ENCODE data around the gene ME3. TPM values are rescaled to one million over a fixed set of nuclear protein-coding genes. Genes with fewer than 3 reads are reported as not detected.

The ME3 gene
- total RNA-seq, 2 experiments from 2014 or later: 0.79 to 1.2 TPM

DNA sequence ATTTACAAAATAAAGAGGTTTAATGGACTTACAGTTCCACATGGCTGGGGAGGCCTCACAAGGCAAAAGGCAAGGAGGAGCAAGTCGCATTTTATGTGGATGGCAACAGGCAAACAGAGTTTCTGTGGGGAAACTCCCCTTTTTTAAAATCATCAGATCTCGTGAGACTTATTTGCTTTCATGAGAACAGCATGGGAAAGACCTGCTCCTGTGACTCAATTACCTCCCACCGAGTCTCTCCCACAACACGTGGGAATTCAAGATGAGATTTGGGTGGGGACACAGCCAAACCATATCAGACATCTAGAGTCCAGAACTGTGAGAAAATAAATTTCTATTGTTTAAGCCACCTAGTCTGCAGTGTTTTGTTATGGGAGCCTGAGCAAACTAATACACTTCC, 80.8 kb downstream of the ME3 start:
- Mint-ChIP-seq H3K27ac (no peak overlapping the region), H3K27me3 (no peaks in the 10 kb centered on the region), H3K4me3 (no peak overlapping the region), H3K36me3 (no peaks in the 10 kb centered on the region), H3K4me1 (peaks cover 15% of the 10 kb centered on the region), H3K9me3 (peaks cover 2% of the 10 kb centered on the region)
- no peak for ATAC-seq (ENCODE audit: low read depth)
- POLR2A ChIA-PET: no interaction called here
- no peak for DNase-seq

DNA sequence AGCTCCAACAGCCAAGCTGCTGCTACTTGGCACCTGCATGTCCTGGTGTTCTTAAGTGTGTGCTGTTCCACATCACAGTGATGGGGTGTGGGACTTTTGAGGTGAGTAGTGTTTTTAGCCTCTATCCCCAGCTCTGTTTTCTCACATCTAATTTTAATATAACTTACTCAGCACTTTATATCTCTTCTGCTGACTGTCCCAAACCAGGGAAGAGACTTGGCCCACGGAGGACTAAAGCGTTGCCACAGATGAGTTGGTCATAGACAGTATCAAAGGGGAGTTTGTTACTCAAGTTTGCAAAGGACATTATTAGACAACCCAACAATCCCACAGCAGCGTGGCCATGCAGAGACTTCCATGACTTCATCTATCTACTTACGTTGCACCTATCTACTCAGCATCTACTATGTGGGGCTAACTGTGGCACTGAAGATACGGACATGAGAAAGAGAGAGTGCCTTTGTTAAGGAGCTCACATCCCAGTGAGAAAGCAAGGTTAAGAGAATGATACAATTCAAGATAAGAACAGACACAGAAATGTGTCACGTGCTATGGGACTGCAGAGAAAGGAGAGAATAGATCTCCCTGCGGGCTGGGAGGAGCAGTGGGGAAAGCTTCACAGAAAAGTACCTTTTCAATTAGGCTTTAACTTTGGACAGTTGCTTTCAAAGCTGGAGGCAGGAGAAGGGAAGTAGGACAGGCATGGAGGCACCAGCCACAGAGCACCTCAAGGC, 82.4 kb downstream of the ME3 start:
- Mint-ChIP-seq H3K27me3 (no peaks in the 10 kb centered on the region), H3K27ac (no peak overlapping the region), H3K9me3 (no peaks in the 10 kb centered on the region), H3K36me3 (no peaks in the 10 kb centered on the region), H3K4me3 (no peak overlapping the region), H3K4me1 (peaks cover 15% of the 10 kb centered on the region)
- DNase-seq (no peak), ATAC-seq (ENCODE audit: low read depth) (no peak)
- POLR2A ChIA-PET: no interaction called here

DNA sequence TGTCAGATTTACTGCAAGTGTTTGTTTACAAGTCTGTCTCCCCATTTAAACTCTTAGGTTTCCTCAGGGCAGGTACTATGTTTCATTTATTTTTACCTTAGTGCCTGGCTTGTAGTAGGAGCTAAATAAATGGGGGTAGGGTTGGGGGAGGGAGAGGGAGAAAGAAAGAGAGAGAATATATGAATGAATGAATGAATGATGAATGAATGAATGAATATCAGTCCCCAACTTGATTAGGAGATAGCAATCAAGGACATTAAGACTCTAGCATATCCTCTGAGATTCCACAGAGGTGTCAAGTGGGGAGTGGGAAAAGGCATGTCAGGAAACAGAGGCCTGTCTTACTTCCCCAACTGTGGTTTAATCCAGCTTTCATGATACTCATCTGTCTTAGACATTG, 83.2 kb downstream of the ME3 start:
- Mint-ChIP-seq H3K27me3 (no peaks in the 10 kb centered on the region), H3K36me3 (no peaks in the 10 kb centered on the region), H3K4me3 (no peak overlapping the region), H3K9me3 (no peaks in the 10 kb centered on the region), H3K27ac (no peak overlapping the region), H3K4me1 (peaks cover 15% of the 10 kb centered on the region)
- ATAC-seq (ENCODE audit: low read depth) (no peak), DNase-seq (no peak)
- POLR2A ChIA-PET: no interaction called here

GRCh38 chr11:86588566-86589090, 83.8 kb downstream of the ME3 start:
- no peak for ATAC-seq (ENCODE audit: low read depth)
- Mint-ChIP-seq H3K9me3 (no peaks in the 10 kb centered on the region), H3K4me3 (no peak overlapping the region), H3K36me3 (no peaks in the 10 kb centered on the region), H3K27me3 (no peaks in the 10 kb centered on the region), H3K27ac (no peak overlapping the region), H3K4me1 (peaks cover 15% of the 10 kb centered on the region)
- no peak for DNase-seq
- POLR2A ChIA-PET: no interaction called here

- H3K27ac Mint-ChIP-seq: no peak overlapping the region
- no peaks in the 10 kb centered on the region for H3K27me3 Mint-ChIP-seq
- peaks cover 7% of the 10 kb centered on the region for H3K4me1 Mint-ChIP-seq
- H3K36me3 Mint-ChIP-seq: no peaks in the 10 kb centered on the region
- no peak overlapping the region for H3K4me3 Mint-ChIP-seq
- ATAC-seq (ENCODE audit: low read depth) (no peak), DNase-seq (no peak)
- POLR2A ChIA-PET: no interaction called here
- H3K9me3 Mint-ChIP-seq: no peaks in the 10 kb centered on the region
Measured at GRCh38 chr11:86587264-86588193, 84.9 kb downstream of the ME3 start.

GRCh38 chr11:86586307-86586706, 86.1 kb downstream of the ME3 start:
- H3K9me3 Mint-ChIP-seq: no peaks in the 10 kb centered on the region
- no peak overlapping the region for H3K4me3 Mint-ChIP-seq
- ATAC-seq (ENCODE audit: low read depth) (no peak), DNase-seq (no peak)
- H3K4me1 Mint-ChIP-seq: peaks cover 1% of the 10 kb centered on the region
- POLR2A ChIA-PET: no interaction called here
- H3K27ac Mint-ChIP-seq: no peak overlapping the region
- H3K27me3 Mint-ChIP-seq: no peaks in the 10 kb centered on the region
- H3K36me3 Mint-ChIP-seq: no peaks in the 10 kb centered on the region

GRCh38 chr11:86582898-86583297, 89.5 kb downstream of the ME3 start:
- H3K36me3 Mint-ChIP-seq: no peaks in the 10 kb centered on the region
- ATAC-seq (ENCODE audit: low read depth) (no peak), DNase-seq (no peak)
- no peaks in the 10 kb centered on the region for H3K4me1 Mint-ChIP-seq
- POLR2A ChIA-PET: no interaction called here
- no peaks in the 10 kb centered on the region for H3K9me3 Mint-ChIP-seq
- no peak overlapping the region for H3K27ac Mint-ChIP-seq
- no peaks in the 10 kb centered on the region for H3K27me3 Mint-ChIP-seq
- H3K4me3 Mint-ChIP-seq: no peak overlapping the region

DNA sequence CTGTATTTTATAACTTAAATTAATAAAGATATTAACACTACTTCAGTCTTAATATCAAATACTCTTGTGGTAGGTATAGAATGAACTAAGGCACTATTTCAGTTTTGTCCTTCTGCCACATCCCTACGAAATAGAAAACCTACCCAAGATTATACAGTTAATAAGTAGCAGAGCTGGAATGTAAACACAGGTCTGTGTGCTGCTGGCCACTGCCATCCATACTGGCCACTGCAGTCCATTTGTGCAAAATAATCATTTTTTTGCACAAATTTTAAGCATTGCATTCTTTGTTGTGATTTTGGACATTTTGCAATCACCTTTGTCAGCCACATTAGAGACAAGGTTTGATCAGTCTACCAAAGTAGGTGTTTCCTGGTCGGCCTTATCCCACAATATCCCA, 91.9 kb downstream of the ME3 start:
- ATAC-seq (ENCODE audit: low read depth) (no peak), DNase-seq (no peak)
- H3K36me3 Mint-ChIP-seq: no peaks in the 10 kb centered on the region
- H3K4me1 Mint-ChIP-seq: no peaks in the 10 kb centered on the region
- POLR2A ChIA-PET: no interaction called here
- no peaks in the 10 kb centered on the region for H3K9me3 Mint-ChIP-seq
- H3K4me3 Mint-ChIP-seq: no peak overlapping the region
- no peaks in the 10 kb centered on the region for H3K27me3 Mint-ChIP-seq
- no peak overlapping the region for H3K27ac Mint-ChIP-seq

DNA sequence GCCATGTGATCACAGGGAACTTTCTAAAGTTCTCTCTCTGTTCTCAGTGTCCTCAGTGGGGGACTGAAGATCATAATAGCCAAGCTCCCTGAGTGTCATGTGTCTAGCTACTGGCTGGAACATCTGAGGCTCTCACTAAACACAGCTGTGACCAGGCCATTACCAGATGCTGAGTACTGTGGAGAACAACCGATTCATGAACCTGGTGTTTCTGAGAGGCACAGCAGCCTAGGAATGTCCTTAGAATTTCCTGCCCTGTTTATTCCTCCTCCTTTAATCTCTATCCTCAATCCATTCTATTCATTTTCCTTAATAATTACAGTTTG, 93.0 kb downstream of the ME3 start:
- Mint-ChIP-seq H3K4me1 (no peaks in the 10 kb centered on the region), H3K4me3 (no peak overlapping the region)

DNA sequence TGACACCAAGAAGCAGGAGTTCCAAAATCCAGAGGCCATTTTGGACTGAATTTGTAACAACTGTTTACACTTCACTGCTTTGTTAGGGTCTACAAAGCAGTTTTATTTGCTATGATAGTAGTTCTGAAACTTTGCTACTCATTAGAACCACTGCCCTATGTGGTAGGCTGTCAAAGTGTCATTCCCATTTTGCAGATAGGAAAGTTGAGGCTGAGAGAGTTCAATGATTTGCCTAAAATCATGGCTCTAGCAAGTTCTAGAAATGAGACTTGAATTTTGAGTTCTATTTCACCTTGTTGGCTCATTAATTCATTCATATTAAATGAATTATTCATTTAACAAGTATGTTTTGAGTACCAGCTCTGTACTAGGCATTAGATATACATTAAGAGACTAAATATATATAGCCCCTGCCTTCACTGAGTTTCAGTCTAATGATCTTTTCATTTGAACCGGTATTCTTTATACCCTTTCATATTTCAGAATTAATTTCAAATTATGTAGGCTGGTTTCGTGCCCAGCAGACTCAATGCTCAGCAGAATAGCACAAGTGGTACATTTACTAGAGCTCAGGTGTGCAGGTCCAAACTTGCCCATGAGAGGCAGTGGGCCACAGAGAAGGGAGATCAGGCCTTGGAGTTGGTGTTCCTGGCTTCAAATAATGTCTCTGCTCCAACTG, 93.5 kb downstream of the ME3 start:
- Mint-ChIP-seq H3K9me3 (no peaks in the 10 kb centered on the region), H3K27me3 (no peaks in the 10 kb centered on the region)

More for the DNA sequence above, 93.0 kb downstream of the ME3 start:
- POLR2A ChIA-PET: no interaction called here
- DNase-seq (no peak), ATAC-seq (ENCODE audit: low read depth) (no peak)
- H3K27me3 Mint-ChIP-seq: no peaks in the 10 kb centered on the region
- H3K36me3 Mint-ChIP-seq: no peaks in the 10 kb centered on the region
- no peaks in the 10 kb centered on the region for H3K9me3 Mint-ChIP-seq
- H3K27ac Mint-ChIP-seq: no peak overlapping the region

DNA sequence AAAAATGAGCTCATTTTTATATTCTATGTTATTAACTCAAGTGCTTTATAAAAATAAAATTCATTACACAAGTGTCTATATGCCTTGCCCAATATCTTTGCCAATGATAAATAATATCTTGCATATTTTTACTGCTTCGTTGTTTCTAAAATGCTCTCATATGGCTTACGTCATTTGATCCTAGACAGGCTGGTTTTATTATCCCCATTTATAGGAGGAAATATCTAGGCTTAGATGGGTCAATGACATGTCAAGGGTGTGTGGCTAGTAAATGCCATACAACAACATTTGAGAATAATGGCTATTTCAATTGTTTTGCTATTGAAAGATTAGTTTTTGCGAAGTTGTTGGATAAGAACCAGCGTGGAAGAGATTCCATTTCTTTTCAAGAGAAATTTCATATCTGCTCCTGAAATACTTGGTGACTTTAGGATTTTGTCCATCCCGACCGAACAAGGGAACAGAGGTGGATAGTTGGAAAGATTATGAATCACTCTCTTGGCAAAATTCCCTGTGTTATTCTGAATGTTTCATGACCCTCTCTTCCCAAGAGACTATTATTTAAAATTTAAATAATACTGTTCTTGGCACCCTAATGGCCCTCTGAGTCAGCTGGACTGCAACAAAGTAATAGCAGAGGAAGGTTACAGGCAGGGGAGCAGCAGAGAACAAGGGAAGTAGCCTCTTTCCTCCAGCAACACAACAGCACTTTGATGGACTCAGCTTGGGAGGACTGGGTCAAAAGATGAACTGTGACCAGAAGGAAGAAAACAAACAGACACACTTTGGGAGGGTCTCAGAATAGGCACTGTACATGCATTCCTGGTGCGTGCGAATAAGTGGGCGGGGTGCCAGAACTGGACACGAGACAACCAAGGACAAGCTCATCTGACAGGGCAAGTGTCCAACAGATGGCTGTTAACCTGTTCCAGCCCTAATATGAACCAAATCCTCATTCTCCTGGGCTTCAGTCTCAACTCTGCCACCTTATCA, 94.5 kb downstream of the ME3 start:
- POLR2A ChIA-PET: no interaction called here
- ATAC-seq (ENCODE audit: low read depth) (no peak), DNase-seq (no peak)
- no peaks in the 10 kb centered on the region for H3K4me1 Mint-ChIP-seq
- no peaks in the 10 kb centered on the region for H3K36me3 Mint-ChIP-seq
- no peaks in the 10 kb centered on the region for H3K9me3 Mint-ChIP-seq
- peaks cover 6% of the 10 kb centered on the region for H3K27me3 Mint-ChIP-seq
- H3K27ac Mint-ChIP-seq: no peak overlapping the region
- no peak overlapping the region for H3K4me3 Mint-ChIP-seq

More for the DNA sequence above, 93.5 kb downstream of the ME3 start:
- no peak for DNase-seq
- Mint-ChIP-seq H3K36me3 (no peaks in the 10 kb centered on the region), H3K4me1 (no peaks in the 10 kb centered on the region), H3K4me3 (no peak overlapping the region), H3K27ac (no peak overlapping the region)
- ATAC-seq (ENCODE audit: low read depth): no peak
- POLR2A ChIA-PET: no interaction called here

GRCh38 chr11:86576946-86577624, 95.3 kb downstream of the ME3 start:
- no peak for DNase-seq
- POLR2A ChIA-PET: no interaction called here
- Mint-ChIP-seq H3K4me1 (no peaks in the 10 kb centered on the region), H3K27ac (no peak overlapping the region), H3K36me3 (no peaks in the 10 kb centered on the region), H3K27me3 (peaks cover 8% of the 10 kb centered on the region), H3K9me3 (no peaks in the 10 kb centered on the region), H3K4me3 (no peak overlapping the region)
- ATAC-seq (ENCODE audit: low read depth): no peak

Data from activated naive CD8-positive, alpha-beta T cell treated with anti-CD3 and anti-CD28 coated beads, Interleukin-2, amount 10 ng/mL, durations not matched to agents 7 days and 5 days (primary cell).